GM10266 (cell line): Measurements from ENCODE around the gene GAB3.

Experiments
- DNase-seq: peaks from one replicate; pipeline ENCODE4 v3.0.0; 2012; ENCODE audit errors: extremely low spot score
- TF ChIP-seq, protein P1 (sequence below): IDR thresholded peaks from 2 replicates; pipeline ENCODE4 v1.5.1; 2012; ENCODE audit warnings: mild to moderate bottlenecking, low read depth; ENCODE audit not compliant: control insufficient read depth, insufficient read depth; ENCODE audit errors: missing control alignments

Gene GAB3

DNA sequence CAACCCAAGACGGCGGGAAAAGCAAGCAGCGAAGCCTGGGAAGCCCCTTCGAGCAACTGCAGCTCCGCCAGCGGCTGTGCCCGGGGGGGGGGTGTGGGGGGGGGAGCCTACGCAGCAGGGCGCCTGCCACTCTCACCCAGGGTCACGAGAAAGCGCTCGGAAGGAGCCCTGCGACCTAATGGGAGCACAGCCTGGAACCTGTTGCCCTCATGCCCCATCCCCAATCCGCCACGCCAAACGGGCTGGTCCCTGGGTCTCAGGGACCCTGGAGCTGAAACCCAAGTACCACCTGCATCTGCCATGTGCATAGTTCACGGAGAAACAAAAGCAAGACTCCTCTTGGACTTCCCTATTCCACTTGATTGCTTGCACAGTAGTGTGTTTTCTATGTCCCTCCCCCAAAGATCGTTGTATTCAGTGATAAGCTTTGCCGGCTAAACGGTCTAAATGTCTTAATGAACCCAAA is 359 bp upstream of the GAB3 start:
- DNase-seq: no peak
- TF ChIP-seq, protein P1, sequence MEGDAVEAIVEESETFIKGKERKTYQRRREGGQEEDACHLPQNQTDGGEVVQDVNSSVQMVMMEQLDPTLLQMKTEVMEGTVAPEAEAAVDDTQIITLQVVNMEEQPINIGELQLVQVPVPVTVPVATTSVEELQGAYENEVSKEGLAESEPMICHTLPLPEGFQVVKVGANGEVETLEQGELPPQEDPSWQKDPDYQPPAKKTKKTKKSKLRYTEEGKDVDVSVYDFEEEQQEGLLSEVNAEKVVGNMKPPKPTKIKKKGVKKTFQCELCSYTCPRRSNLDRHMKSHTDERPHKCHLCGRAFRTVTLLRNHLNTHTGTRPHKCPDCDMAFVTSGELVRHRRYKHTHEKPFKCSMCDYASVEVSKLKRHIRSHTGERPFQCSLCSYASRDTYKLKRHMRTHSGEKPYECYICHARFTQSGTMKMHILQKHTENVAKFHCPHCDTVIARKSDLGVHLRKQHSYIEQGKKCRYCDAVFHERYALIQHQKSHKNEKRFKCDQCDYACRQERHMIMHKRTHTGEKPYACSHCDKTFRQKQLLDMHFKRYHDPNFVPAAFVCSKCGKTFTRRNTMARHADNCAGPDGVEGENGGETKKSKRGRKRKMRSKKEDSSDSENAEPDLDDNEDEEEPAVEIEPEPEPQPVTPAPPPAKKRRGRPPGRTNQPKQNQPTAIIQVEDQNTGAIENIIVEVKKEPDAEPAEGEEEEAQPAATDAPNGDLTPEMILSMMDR: no peak

DNA sequence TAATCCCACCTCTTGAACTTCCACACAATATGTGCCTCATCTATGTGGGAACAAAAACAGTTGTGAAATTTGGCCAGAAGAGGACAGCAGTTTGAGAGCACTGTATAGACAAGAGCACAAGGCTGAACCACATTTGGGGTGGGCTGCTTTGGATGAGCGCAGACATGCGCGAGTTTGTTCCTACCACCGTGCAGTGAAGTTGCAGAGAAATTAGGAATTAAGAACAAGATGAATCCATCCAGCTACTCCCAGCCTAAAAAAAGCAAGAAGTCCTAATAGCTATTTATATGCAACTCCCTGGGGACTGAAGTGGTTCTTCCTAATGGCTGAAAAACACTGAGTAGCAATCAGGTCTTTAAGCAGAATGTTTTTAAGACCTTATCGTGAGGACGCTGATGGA is 1.0 kb downstream of the GAB3 start:
- DNase-seq: no peak
- TF ChIP-seq, protein P1: no peak

DNA sequence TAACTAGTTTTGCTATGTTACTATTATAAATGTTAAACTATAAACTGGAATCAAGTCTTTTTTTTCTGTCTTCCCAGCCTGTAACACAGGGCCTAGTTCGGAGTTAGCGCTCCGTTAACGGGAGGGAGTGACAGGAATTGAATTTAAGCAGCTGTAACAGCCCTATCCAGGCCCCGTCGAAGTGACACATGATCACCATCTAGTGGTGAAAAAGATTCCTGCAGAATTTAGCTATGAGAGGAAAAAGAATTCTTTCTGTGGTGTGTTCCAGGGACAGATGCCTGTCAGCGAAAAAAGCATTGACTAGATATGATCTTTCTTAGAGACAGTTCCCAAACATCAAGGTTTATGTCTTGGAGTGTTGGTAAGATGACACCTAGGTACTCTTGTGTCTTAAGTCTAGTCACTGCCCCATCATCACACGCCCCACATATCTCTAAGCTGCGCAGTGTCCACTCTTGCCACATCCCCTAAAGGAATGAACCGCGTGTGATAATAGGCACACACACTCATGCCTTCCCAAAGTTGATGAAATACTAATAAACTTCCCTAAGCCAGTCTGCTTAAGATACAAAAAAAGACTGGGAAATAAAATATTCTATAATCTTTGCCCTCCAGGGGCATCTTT is 2.1 kb downstream of the GAB3 start:
- TF ChIP-seq, protein P1: peak; percentile 59
- DNase-seq: peak; percentile 47

DNA sequence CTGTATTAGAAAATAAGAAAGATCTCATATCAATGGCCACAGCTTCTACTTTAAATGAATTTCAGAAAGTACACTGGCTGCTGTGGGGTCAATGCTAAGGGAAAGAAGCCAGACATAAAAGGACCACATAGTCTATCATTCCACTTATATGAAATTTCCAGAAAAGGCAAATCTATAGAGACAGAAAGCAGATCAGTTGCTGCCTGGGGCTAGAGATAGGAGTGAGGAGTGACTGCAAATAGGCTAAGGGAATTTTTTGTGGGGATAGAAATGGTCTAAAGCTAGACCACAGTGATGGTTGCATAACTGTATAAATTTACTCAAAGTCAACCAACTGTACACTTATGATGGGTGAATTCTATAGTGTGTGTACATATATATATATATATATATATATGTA is 8.3 kb downstream of the GAB3 start:
- TF ChIP-seq, protein P1: no peak
- no peak for DNase-seq

DNA sequence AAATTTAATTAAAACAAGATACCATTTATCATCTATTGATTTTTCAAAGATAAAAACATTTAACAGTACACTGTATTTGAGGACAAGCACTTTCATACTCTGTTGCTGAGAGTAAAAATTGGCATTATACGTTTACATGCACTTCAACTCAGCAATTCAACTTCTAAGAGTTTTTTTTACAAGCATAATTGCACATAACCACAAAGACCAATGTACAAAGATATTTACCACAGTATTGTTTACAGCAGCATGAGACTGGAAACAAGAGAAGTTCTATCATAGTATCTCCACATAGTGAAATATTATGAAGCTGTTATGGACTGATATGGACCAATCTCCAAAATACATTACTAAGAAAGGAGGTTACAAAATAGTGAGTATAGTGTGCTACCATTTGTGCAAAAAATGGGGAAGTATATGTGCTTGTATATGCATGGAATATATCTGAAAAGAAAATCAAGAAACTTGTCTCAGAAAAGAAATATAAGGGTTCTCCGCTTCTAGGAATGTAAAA is 10.9 kb downstream of the GAB3 start:
- TF ChIP-seq, protein P1: no peak
- DNase-seq: no peak

DNA sequence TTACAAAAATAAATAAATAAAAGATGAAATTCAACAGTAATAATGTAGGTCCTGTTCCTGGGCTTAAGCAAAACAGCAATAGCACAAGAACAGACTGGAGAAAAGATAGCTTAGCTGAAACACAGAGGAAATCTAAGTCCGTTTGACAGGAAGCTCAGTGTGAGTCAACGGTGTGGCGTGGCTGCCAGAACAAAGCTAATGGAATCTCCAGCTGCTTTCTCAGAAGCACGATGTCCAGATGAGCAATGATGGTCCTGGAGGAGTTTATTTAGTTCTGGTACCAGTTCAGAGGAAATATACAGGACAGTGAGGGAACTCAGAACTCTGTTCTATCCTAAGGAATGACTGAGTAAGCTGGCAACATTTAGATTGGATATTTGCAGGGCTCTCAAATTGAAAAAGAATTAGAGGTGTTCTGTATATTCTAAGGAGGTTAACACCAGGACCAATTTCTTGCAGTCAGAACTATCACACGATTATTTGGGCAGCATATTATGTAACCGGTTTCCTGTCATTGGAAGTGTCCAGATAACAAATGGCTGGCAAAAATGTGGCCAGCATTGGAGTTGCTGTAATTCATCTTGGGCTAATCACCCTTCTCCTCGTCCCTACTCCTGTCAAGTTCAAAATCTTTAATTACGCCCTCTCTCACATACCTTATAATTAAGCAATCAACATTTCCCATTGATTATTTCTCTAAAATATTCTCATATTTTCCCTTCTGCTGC is 12.7 kb downstream of the GAB3 start:
- DNase-seq: no peak
- TF ChIP-seq, protein P1: no peak

DNA sequence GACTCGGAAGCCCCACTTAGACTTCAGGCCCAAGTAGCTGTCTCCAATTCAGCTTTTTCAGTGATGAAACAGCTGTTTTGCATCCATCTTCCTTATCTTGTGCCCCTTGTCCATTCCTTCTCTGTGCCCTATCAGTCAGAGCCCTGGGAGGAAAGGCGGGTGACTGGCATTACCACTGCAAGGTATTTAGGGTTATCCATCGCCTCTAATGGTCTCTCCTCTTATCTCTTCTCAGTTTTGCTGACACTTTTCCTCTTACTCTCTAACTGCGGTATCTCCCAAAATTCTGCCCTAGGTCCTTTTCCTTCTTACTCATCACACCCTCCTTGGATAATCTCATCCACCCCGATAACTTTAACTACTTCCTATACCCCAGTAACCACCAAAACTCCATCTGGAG is 13.7 kb downstream of the GAB3 start:
- TF ChIP-seq, protein P1: no peak
- no peak for DNase-seq
